ENCODE measurements around the gene DOCK2. TPM values are rescaled to one million over a fixed set of nuclear protein-coding genes. Genes with fewer than 3 reads are reported as not detected.
"Not testable (repeated sequence)": the region's sequence is repeated elsewhere in the genome, so short reads cannot be mapped to it uniquely, and the experiment has no call there.

The DOCK2 gene
- total RNA-seq, 1 experiment from 2014 or later, result 4.6 TPM

GRCh38 chr5:169832845-169833244 is 195.8 kb downstream of the DOCK2 start:
- ChIA-PET POLR2A (no interaction called here), CTCF (no interaction called here)
- TF ChIP-seq PRRX2 (CRISPR knock-in tag; IDR thresholded peaks at IDR 0.05) (no peak), USF2 (CRISPR knock-in tag; IDR thresholded peaks at IDR 0.05) (no peak), NFATC4 (CRISPR knock-in tag; IDR thresholded peaks at IDR 0.05) (no peak), NFYB (CRISPR knock-in tag; conservative IDR thresholded peaks at IDR 0.05; ENCODE audit: low read depth) (no peak), EMX1 (CRISPR knock-in tag; IDR thresholded peaks at IDR 0.05) (no peak), SMAD3 (CRISPR knock-in tag; IDR thresholded peaks at IDR 0.05; ENCODE audit: borderline replicate concordance) (no peak), E2F4 (CRISPR knock-in tag; IDR thresholded peaks at IDR 0.05; ENCODE audit: borderline replicate concordance, low read depth) (no peak), E2F1 (CRISPR knock-in tag; IDR thresholded peaks at IDR 0.05) (no peak), ZNF281 (CRISPR knock-in tag; IDR thresholded peaks at IDR 0.05) (no peak), NR2C2 (CRISPR knock-in tag; IDR thresholded peaks at IDR 0.05) (no peak), ZSCAN18 (CRISPR knock-in tag; IDR thresholded peaks at IDR 0.05) (no peak)
- no peaks in the 10 kb centered on the region for H3K36me3 Mint-ChIP-seq
- no peaks in the 10 kb centered on the region for H3K9me3 Mint-ChIP-seq
- H3K27me3 Mint-ChIP-seq (ENCODE audit: low read depth), result no peaks in the 10 kb centered on the region
- no peak for ATAC-seq
- H3K4me1 Mint-ChIP-seq, result no peaks in the 10 kb centered on the region
- H3K4me3 Mint-ChIP-seq, result no peak overlapping the region
- DNase-seq (ENCODE audit: low spot score), result no peak
- no peak overlapping the region for H3K27ac Mint-ChIP-seq

- DNase-seq (ENCODE audit: low spot score); H3K27me3 Mint-ChIP-seq (ENCODE audit: low read depth); POLR2A ChIA-PET; H3K27ac Mint-ChIP-seq; H3K36me3 Mint-ChIP-seq; H3K4me1 Mint-ChIP-seq; ATAC-seq; CTCF ChIA-PET; H3K9me3 Mint-ChIP-seq; H3K4me3 Mint-ChIP-seq: not testable (repeated sequence)
These were observed 196.7 kb downstream of the DOCK2 start for GRCh38 chr5:169833681-169834292.

GRCh38 chr5:169834540-169834939 is 197.5 kb downstream of the DOCK2 start:
- H3K9me3 Mint-ChIP-seq; H3K4me3 Mint-ChIP-seq; H3K27ac Mint-ChIP-seq; H3K36me3 Mint-ChIP-seq; H3K27me3 Mint-ChIP-seq (ENCODE audit: low read depth); POLR2A ChIA-PET; CTCF ChIA-PET; H3K4me1 Mint-ChIP-seq; ATAC-seq; DNase-seq (ENCODE audit: low spot score): not testable (repeated sequence)

Measured in WTC11 (cell line).